Fibroblast of the aortic adventitia (primary cell): Measurements from ENCODE around the gene CKB. TPM values are rescaled to one million over a fixed set of nuclear protein-coding genes. Genes with fewer than 3 reads are reported as not detected.

Source experiments
- DNase-seq: peaks from one replicate; pipeline ENCODE4 v3.0.0-alpha.2; 2010; ENCODE audit warnings: low read depth
- H3K4me3 ChIP-seq: 2 replicates; pipeline ENCODE4 v1.5.1; 2011; ENCODE audit warnings: low read depth, mild to moderate bottlenecking, control low read depth, low read length, moderate library complexity
- CTCF ChIP-seq: IDR thresholded peaks from 2 replicates; pipeline ENCODE4 v1.5.1; 2011; ENCODE audit warnings: mild to moderate bottlenecking, low read length, control low read depth, inconsistent platforms; ENCODE audit not compliant: insufficient read depth
- total RNA-seq: library from RNA; depleted of rRNA; stranded (reverse); fragments of >200 nt; gene quantifications from 2 replicates; pipeline ENCODE4 v1.2.3, GENCODE V29; 2012; ENCODE audit warnings: low replicate concordance

CKB gene
- total RNA-seq, 1 donor: 17.6 TPM

DNA sequence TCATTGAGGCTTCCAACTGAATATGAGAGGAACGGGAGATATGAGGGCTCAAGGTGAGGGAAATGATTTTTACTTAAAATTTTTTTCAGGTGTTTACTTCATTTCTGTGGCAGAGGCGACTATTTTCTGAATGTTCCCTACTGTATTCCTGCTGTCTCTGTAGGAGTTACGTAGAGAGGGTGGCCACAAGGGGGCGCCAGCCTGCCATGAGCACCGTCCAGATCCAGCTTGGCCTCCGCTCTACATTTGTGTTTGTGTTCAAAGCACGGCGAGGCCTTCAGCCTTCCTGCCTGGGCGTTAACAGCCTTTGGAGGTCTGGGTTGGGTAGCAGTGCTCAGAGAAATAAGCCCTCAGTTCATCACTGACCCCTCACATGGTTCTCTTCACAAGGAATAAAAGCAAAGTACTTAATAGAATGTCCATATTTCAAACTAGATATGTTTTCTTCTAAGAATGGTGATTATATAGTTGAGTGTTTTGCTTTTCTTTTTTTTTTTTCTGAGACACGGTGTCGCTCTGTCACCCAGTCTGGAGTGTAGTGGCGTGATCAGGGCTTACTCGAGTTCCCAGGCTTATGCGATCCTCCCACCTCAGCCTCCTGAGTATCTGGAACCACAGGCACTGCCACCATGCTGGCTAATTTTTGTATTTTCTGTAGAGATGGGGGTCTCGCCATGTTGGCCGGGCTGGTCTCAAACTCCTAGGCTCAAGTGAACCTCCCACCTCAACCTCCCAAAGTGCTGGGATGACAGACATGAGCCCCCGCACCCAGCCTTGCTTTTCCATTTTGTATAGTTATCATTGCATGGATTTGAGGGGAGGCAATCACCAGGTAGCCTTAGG lies 22.3 kb downstream of the CKB start:
- TF ChIP-seq CTCF: peak; percentile 95
- DNase-seq: peak; percentile 88
- H3K4me3 ChIP-seq: no peak overlapping the region

GRCh38 chr14:103499709-103500108 lies 22.9 kb downstream of the CKB start:
- TF ChIP-seq CTCF: no peak
- DNase-seq: no peak
- H3K4me3 ChIP-seq: no peak overlapping the region

GRCh38 chr14:103496776-103497175 lies 25.9 kb downstream of the CKB start:
- no peak for TF ChIP-seq CTCF
- DNase-seq: no peak
- H3K4me3 ChIP-seq: no peak overlapping the region

DNA sequence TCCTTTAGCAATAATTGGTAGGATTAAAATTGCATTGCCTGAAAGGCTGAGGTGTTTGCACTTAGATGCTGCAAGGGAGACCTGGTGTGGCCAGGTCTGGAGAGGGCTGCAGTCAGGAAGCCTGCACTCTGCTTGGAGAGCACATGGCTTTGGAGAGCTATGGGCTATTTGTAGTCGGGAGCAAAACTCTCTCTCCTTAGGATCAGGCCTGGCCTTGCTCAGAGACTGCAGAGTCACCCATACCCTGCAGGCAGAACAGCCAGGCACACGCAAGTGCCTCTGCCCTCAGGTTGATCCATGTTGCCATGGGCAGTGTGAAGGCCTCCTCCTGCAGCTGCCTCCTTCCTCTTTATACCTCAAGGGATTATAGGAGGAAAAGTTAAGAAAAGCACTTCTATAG lies 26.8 kb downstream of the CKB start:
- TF ChIP-seq CTCF: no peak

GRCh38 chr14:103492156-103492925 lies 30.3 kb downstream of the CKB start:
- TF ChIP-seq CTCF: no peak
- H3K4me3 ChIP-seq: no peak overlapping the region
- DNase-seq: no peak

More for the DNA sequence above, 26.8 kb downstream of the CKB start:
- DNase-seq: no peak
- no peak overlapping the region for H3K4me3 ChIP-seq

DNA sequence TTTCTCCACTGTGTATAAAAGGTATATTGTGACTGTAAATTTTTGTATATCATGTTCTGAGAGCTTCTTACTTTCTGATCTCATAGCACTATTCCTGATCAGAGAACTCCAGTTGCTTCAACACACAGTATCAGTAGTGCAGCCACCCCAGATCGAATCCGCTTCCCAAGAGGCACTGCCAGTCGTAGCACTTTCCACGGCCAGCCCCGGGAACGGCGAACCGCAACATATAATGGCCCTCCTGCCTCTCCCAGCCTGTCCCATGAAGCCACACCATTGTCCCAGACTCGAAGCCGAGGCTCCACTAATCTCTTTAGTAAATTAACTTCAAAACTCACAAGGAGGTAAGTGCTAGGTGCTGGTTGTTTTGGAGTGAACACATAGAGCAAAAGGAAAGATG lies 30.9 kb downstream of the CKB start:
- no peak overlapping the region for H3K4me3 ChIP-seq
- no peak for TF ChIP-seq CTCF
- DNase-seq: no peak
